ENCODE results near the gene SAT1.

SAT1 gene

DNA sequence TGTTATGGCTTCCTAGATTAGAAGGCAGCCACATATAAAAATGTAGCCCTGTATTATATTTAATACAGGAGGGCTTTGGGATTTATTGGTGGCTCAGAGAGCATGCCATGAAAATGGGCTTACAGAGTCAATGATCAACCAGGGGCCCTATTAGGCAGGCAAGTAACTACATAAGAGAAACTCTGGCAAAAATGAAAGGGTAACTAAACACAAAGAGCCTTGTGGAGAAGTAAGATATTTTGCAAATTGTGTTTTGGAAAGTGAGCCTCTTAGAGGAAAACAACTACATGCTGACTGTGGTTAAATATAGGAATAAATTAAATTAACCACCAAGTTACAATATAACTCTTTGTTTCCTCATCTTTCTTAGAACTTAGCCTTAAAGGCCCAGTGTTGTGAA is 5.5 kb downstream of the SAT1 start:
- TF ChIP-seq GATA2 (IDR thresholded peaks at IDR 0.05; ENCODE audit: low read depth, low read length) = no peak
- no peak for TF ChIP-seq GATA3 (IDR thresholded peaks at IDR 0.05; ENCODE audit: low read depth, low read length)

DNA sequence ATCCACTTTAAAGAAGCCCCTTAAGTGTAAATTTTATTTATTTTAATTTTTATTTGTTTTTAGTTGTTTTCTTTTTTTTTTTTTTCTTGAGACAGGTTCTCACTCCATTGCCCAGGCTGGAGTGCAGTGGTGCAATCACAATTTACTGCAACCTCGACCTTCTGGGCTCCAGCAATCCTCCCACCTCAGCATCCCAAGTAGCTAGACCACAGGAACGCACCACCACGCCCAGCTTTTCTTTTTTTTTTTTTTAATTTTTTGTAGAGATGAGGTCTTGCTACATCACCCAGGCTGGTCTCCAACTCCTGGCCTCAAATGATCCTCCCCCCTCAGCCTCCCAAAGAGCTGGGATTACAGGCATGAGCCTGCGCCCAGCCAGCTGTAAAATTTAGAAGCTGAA is 6.0 kb downstream of the SAT1 start:
- TF ChIP-seq GATA3 (IDR thresholded peaks at IDR 0.05; ENCODE audit: low read depth, low read length) (no peak), GATA2 (IDR thresholded peaks at IDR 0.05; ENCODE audit: low read depth, low read length) (no peak)

- TF ChIP-seq GATA3 (IDR thresholded peaks at IDR 0.05; ENCODE audit: low read depth, low read length) (no peak), GATA2 (IDR thresholded peaks at IDR 0.05; ENCODE audit: low read depth, low read length) (no peak)
Observed at GRCh38 chrX:23789386-23790154, 6.6 kb downstream of the SAT1 start.

- TF ChIP-seq GATA2 (IDR thresholded peaks at IDR 0.05; ENCODE audit: low read depth, low read length) (no peak), GATA3 (IDR thresholded peaks at IDR 0.05; ENCODE audit: low read depth, low read length) (no peak)
Observed at GRCh38 chrX:23790155-23790497, 7.2 kb downstream of the SAT1 start.

GRCh38 chrX:23792861-23793553 is 10.0 kb downstream of the SAT1 start:
- TF ChIP-seq GATA2 (IDR thresholded peaks at IDR 0.05; ENCODE audit: low read depth, low read length) (no peak), GATA3 (IDR thresholded peaks at IDR 0.05; ENCODE audit: low read depth, low read length) (no peak)

- no peak for TF ChIP-seq GATA3 (IDR thresholded peaks at IDR 0.05; ENCODE audit: low read depth, low read length)
- no peak for TF ChIP-seq GATA2 (IDR thresholded peaks at IDR 0.05; ENCODE audit: low read depth, low read length)
Observed at GRCh38 chrX:23795221-23795620, 12.2 kb downstream of the SAT1 start.

DNA sequence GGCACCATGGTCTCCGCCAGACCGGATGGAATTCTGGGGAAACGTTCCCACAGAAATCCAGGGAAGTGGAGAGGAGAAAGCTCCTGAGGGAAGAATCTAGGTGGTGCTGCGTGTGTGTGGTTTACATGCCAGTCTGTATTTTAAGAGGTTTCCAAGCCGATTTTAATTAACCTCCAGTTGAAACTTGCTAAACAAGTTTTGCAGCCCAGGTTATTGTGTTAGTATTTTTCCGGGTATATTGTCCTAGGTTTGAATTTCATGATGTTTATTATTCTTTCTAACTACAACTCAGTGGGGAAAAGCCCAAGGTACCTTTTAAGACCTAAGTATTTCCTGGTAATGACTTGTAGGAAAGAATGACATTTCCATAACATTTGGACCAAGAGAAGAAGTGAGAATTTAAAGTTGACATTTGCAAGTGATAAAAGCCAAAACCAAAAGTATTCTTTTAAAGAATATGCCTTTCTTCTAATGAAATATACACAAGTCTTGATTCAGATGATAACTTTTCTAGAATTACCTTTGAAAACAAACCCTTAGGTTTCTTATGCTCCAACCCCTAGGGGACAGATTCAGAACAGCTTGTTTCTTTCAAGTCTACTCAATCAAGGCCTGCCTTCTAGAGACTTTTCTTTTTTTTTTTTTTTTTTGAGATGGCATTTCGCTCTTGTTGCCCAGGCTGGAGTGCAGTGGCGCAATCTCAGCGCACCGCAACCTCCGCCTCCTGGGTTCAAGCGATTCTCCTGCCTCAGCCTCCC is 14.6 kb downstream of the SAT1 start:
- no peak for TF ChIP-seq GATA2 (IDR thresholded peaks at IDR 0.05; ENCODE audit: low read depth, low read length)
- TF ChIP-seq GATA3 (IDR thresholded peaks at IDR 0.05; ENCODE audit: low read depth, low read length) = no peak

DNA sequence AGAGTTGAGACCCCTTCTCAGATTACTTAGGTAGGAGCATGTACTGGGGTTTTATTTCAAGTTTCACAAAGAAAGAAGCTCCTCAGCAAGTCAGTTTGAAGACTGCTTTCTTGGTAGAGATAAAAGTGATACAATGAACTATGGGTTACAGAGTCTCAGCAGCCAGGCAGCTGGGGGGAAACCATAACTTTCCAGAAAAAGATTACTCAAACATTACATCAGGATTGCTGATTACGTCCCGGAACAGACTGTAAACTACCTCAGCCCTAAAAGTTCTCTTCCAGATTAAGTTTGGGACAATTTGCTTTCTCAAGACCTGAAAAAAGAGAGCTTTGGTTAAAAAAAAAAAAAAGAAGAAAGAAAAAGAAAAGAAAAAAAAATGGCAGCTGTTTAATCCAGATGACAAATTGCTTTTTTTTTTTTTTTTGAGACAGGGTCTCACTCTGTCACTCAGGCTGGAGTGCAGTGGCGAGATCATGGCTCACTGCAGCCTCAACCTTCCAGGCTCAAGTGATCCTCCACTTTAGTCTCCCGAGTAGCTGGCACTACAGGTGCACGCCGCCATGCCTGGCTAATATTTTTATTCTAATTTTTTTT is 16.6 kb downstream of the SAT1 start:
- TF ChIP-seq GATA3 (IDR thresholded peaks at IDR 0.05; ENCODE audit: low read depth, low read length) (no peak), GATA2 (IDR thresholded peaks at IDR 0.05; ENCODE audit: low read depth, low read length) (no peak)

GRCh38 chrX:23802431-23802830 is 19.5 kb downstream of the SAT1 start:
- TF ChIP-seq GATA2 (IDR thresholded peaks at IDR 0.05; ENCODE audit: low read depth, low read length) (no peak), GATA3 (IDR thresholded peaks at IDR 0.05; ENCODE audit: low read depth, low read length) (no peak)

DNA sequence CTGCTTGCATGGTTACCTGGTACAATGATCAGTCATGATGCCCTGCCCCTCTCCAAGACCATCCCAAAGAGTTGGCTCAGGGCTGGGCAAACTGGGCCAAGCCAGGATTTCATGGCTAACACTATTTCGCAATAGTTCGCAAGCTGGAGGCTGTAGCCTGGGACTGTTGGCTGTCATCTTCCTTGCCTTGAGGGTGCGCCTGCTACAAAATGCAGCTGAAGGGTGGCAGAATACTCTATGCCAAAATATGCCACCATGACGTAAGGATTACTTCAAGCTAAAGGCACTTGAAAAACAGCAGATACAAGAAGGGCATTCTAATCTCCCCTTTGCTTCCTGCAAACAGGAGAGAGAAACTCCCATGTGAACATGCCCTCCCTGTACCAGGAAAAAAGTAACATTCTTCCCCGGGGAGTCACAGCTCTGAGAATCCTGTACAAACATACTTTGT is 21.0 kb downstream of the SAT1 start:
- TF ChIP-seq GATA2 (IDR thresholded peaks at IDR 0.05; ENCODE audit: low read depth, low read length) (no peak), GATA3 (IDR thresholded peaks at IDR 0.05; ENCODE audit: low read depth, low read length) (no peak)

- TF ChIP-seq GATA2 (IDR thresholded peaks at IDR 0.05; ENCODE audit: low read depth, low read length) = no peak
- TF ChIP-seq GATA3 (IDR thresholded peaks at IDR 0.05; ENCODE audit: low read depth, low read length) = no peak
Observed at GRCh38 chrX:23804578-23804977, 21.6 kb downstream of the SAT1 start.

GRCh38 chrX:23805389-23805788 is 22.4 kb downstream of the SAT1 start:
- no peak for TF ChIP-seq GATA2 (IDR thresholded peaks at IDR 0.05; ENCODE audit: low read depth, low read length)
- TF ChIP-seq GATA3 (IDR thresholded peaks at IDR 0.05; ENCODE audit: low read depth, low read length) = no peak

DNA sequence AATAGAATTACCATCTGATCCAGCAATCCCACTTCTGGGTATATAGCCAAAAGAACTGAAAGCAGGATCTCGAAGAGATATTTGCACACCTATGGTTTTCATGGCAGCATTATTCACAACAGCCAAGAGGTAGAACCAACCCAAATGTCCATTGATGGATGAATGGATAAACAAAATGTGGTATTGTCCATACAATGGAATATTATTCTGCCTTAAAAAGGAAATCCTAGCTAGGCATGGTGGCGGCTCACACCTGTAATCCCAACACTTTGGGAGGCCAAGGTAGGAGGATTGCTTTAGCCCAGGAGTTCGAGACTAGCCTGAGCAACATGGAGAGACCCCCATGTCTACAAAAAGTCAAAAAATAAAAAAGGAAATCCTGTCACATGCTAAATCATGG is 27.3 kb downstream of the SAT1 start:
- no peak for TF ChIP-seq GATA2 (IDR thresholded peaks at IDR 0.05; ENCODE audit: low read depth, low read length)
- no peak for TF ChIP-seq GATA3 (IDR thresholded peaks at IDR 0.05; ENCODE audit: low read depth, low read length)

- TF ChIP-seq GATA2 (IDR thresholded peaks at IDR 0.05; ENCODE audit: low read depth, low read length) = no peak
- no peak for TF ChIP-seq GATA3 (IDR thresholded peaks at IDR 0.05; ENCODE audit: low read depth, low read length)
Observed at GRCh38 chrX:23811108-23811651, 28.2 kb downstream of the SAT1 start.
